Stomach (tissue), 19 donors: ENCODE results near the gene FBXO11. TPM values are rescaled to one million over a fixed set of nuclear protein-coding genes. Genes with fewer than 3 reads are reported as not detected.

Experiments used
- DNase-seq, 2 donors: peaks; one replicate each; pipeline versions ENCODE4 v3.0.0 to v3.0.0-alpha.2; 2013 to 2019
- H3K27ac ChIP-seq, 5 donors: fragments of 200-600 bp in 4 of 5; sonication (generic) in 4 of 5; one replicate each; pipeline ENCODE4 v1.5.1; 2013 to 2019; ENCODE audit warnings: mild to moderate bottlenecking in 1 of 5, moderate library complexity in 1 of 5
- H3K27me3 ChIP-seq, 3 donors: fragments of 200-600 bp; sonication (generic); one replicate each; pipeline ENCODE4 v1.5.1; 2017 to 2019; ENCODE audit warnings: mixed run types in 1 of 3
- H3K36me3 ChIP-seq, 4 donors: fragments of 200-600 bp; sonication (generic); 1 replicate in 3 of 4; 2 replicates in 1 of 4; pipeline ENCODE4 v1.5.1; 2016 to 2019
- H3K4me1 ChIP-seq, 4 donors: fragments of 200-600 bp; sonication (generic); one replicate each; pipeline ENCODE4 v1.5.1; 2016 to 2019
- H3K4me3 ChIP-seq, 4 donors: fragments of 200-600 bp; sonication (generic) in 3 of 4; one replicate each; pipeline ENCODE4 v1.5.1; 2016 to 2019; ENCODE audit warnings: mild to moderate bottlenecking in 1 of 4
- H3K9me3 ChIP-seq, 4 donors: fragments of 200-600 bp; sonication (generic); one replicate each; pipeline ENCODE4 v1.5.1; 2016 to 2019
- CTCF ChIP-seq, 7 experiments: fragments of 450-650 bp in 4 of 7; fragments of 200-600 bp in 3 of 7; sonication (generic) in 3 of 7; IDR thresholded peaks; one replicate each; pipeline ENCODE4 v1.5.1; 2016 to 2019; ENCODE audit warnings: antibody characterized with exemption in 7 of 7, control low read depth in 2 of 7, mild to moderate bottlenecking in 1 of 7
- EP300 ChIP-seq: sonication (generic); formaldehyde crosslinking; IDR thresholded peaks from one replicate; pipeline ENCODE4 v1.6.1; 2017; ENCODE audit warnings: antibody characterized with exemption
- POLR2A ChIP-seq, 4 donors: fragments of 450-650 bp; IDR thresholded peaks; one replicate each; pipeline ENCODE4 v1.6.1; 2016; ENCODE audit warnings: antibody characterized with exemption in 4 of 4, control low read depth in 2 of 4, mild to moderate bottlenecking in 1 of 4, moderate library complexity in 1 of 4
- POLR2AphosphoS5 ChIP-seq, 3 donors: sonication (generic); formaldehyde crosslinking; IDR thresholded peaks; one replicate each; pipeline ENCODE4 v1.6.1; 2016; ENCODE audit warnings: antibody characterized with exemption in 3 of 3
- WGBS, 5 donors: extraction: QIAGEN DNeasy Blood & Tissue Kit in 3 of 5; methylation state at CpG; one replicate each; pipeline versions ENCODE4 v1.1.5 to v1.1.7; 2013 to 2018; 5-methylcytosine and 5-hydroxymethylcytosine counted together
- intact Hi-C: fragments of 100-400 bp; cut with DNase I; formaldehyde crosslinking; loops from one replicate; pipeline ENCODE4 v1.15.1; 2023; ENCODE audit warnings: low total_unique reads
- long read RNA-seq, 10 donors: transcript quantifications; one replicate each; lab custom pipeline, GENCODE V29; 2026
- polyA plus RNA-seq, 3 donors: library from polyadenylated mRNA; stranded (reverse); fragments of 200-250 nt; gene quantifications; one replicate each; pipeline ENCODE4 v1.2.3, GENCODE V29; 2013
- total RNA-seq, 5 donors: library from RNA; depleted of rRNA; stranded (reverse); fragments of >200 nt; gene quantifications; one replicate each; pipeline versions ENCODE4 v1.1.0 to v1.2.3, GENCODE V29; 2014 to 2016
- donor health status: healthy with polysubstance abuse.
- donor health status: Bipolar disorder and iron deficiency.
- donor health status: healthy.

The FBXO11 gene
- total RNA-seq (100 to 1,000 TPM in 1 of 5 donors, 10 to 100 TPM in 3, 1 to 10 TPM in 1; 7.6 to 120 (median 69.0) TPM), polyA plus RNA-seq (10 to 100 TPM; 12.7 to 18.5 (median 16.3) TPM)
- long read RNA-seq, donor 1, partial matches to known transcripts = 0 of 1 reads
- long read RNA-seq, donor 1, other reads (novel, unspliced or antisense) = 0 of 1 reads
- long read RNA-seq, donor 2, full-length matches to known transcripts = 1 of 1 reads
- long read RNA-seq, donor 2, partial matches to known transcripts = 0 of 1 reads
- long read RNA-seq, donor 2, other reads (novel, unspliced or antisense) = 0 of 1 reads
- long read RNA-seq, donor 3, full-length matches to known transcripts = 3 of 3 reads
- long read RNA-seq, donor 3, partial matches to known transcripts = 0 of 3 reads
- long read RNA-seq, donor 3, other reads (novel, unspliced or antisense) = 0 of 3 reads
- long read RNA-seq, donor 4, partial matches to known transcripts = 6 of 6 reads
- long read RNA-seq, donor 4, other reads (novel, unspliced or antisense) = 0 of 6 reads
- long read RNA-seq, donor 5, full-length matches to known transcripts = 1 of 1 reads
- long read RNA-seq, donor 5, partial matches to known transcripts = 0 of 1 reads
- long read RNA-seq, donor 5, other reads (novel, unspliced or antisense) = 0 of 1 reads
- long read RNA-seq, donor 6 = 0 reads
- long read RNA-seq, donor 7 = 0 reads
- long read RNA-seq, donor 8 = 0 reads
- long read RNA-seq, donor 9, full-length matches to known transcripts = 1 of 1 reads
- long read RNA-seq, donor 9, partial matches to known transcripts = 0 of 1 reads
- long read RNA-seq, donor 9, other reads (novel, unspliced or antisense) = 0 of 1 reads
- long read RNA-seq, donor 10, full-length matches to known transcripts = 5 of 5 reads
- long read RNA-seq, donor 10, partial matches to known transcripts = 0 of 5 reads
- long read RNA-seq, donor 10, other reads (novel, unspliced or antisense) = 0 of 5 reads

GRCh38 chr2:47906157-47907038 lies at the start of gene FBXO11:
Gene FBXO11, minus strand, starts transcription at chr2:47906498. Its CDS starts 778 bp downstream, at chr2:47905720.
- H3K27ac ChIP-seq = peak within 1 kb of the TSS; percentile 95 to 100 (median 100)
- H3K4me3 ChIP-seq = peak within 1 kb of the TSS; percentile 65 to 93 (median 86)
- intact Hi-C loops = no loop called here
- H3K4me1 ChIP-seq = peaks cover 16 to 37% (median 29%) of the 10 kb centered on the region in 4 donors
- DNase-seq = peak; percentile 92 to 99
- no peaks in the 10 kb centered on the region for H3K9me3 ChIP-seq
- TF ChIP-seq POLR2A (IDR thresholded peaks at IDR 0.05) (peak in 2 of 4 donors; percentile 67 to 79), CTCF (IDR thresholded peaks at IDR 0.05) (peak in 3 of 7 experiments; percentile 31 to 44 (median 41)), EP300 (no peak), POLR2AphosphoS5 (IDR thresholded peaks at IDR 0.05) (peak; percentile 80 to 93 (median 91))
- no peaks in the 10 kb centered on the region for H3K27me3 ChIP-seq
- H3K36me3 ChIP-seq = no peaks in the 10 kb centered on the region
- WGBS, 5 donors = 0 to 1% (median 0%) methylated on average over 28 to 51 of the region's 54 CpGs

DNA sequence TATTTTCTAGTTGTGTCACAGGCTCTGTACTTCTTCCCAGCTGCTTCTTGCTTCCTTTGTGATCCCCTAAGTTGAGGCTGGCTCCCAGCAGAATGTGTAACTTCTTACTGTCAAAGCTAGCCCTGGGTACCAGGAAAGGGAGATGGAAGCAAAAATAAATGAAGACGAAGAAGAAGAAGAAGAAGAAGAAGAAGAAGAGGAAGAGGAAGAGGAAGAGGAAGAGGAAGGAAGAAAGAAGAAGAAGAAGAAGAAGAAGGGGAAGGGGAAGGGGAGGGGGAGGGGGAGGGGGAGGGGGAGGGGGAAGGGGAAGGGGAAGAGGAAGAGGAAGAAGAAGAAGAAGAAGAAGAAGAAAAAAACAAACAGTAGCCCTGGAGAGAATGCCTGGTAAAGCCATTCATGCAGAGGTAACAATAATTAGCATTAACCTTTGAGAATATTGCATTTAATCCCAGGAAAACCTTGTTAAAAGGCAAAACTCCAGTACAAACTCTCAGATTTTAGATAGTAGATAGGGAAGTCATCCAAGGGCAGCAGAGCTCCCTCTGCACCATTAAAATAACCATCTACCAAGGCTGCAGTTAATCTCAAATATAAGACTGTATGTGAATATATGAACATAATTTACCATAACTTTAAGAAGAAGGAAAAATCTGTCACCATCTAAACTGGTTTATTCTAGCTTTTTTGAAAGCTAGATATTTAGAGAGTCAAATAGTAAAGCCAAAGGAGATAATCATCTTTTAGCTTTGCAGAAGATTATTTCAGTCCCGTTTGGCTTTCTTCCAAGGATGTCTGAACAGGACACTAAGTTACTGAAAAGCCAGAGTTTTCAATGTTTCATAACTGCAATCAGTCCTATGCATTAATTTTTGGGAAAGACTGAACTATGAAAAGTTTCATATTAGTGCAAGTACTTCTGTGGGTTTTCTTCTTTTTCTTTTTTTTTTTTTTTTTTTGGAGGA lies 44.3 kb upstream of the FBXO11 start:
- no peaks in the 10 kb centered on the region for H3K36me3 ChIP-seq
- WGBS, 5 donors = 33 to 60% (median 47%) methylated on average over 1 to 2 of the region's 2 CpGs
- no peak overlapping the region for H3K4me3 ChIP-seq
- intact Hi-C loops = no loop called here
- no peaks in the 10 kb centered on the region for H3K9me3 ChIP-seq
- H3K27ac ChIP-seq = no peak overlapping the region
- no peaks in the 10 kb centered on the region for H3K4me1 ChIP-seq
- TF ChIP-seq POLR2A (IDR thresholded peaks at IDR 0.05) (no peak), CTCF (IDR thresholded peaks at IDR 0.05) (no peak), EP300 (no peak), POLR2AphosphoS5 (IDR thresholded peaks at IDR 0.05) (no peak)
- H3K27me3 ChIP-seq = no peaks in the 10 kb centered on the region
- DNase-seq = peak in 1 of 2 donors; percentile 16

DNA sequence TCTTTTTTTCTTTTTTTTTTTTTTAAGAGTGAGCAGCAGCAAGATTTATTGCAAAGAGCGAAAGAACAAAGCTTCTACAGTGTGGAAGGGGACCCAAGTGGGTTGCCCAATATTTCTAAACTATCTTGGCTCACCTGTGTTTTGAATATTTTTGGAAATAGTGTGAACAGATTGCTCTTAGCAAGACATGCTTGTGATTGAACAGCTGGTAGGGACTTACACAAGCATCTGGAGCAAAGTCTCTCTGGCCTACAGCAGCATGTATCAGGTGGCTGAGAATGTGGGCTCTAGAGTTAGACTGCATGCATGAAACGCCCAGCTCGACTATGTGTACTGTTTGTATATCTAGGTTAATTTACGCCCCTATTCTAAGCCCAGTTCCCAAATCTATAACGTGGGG lies 40.3 kb upstream of the FBXO11 start:
- Histone ChIP-seq H3K4me1 (no peaks in the 10 kb centered on the region), H3K27ac (no peak overlapping the region), H3K9me3 (no peaks in the 10 kb centered on the region), H3K36me3 (no peaks in the 10 kb centered on the region), H3K4me3 (no peak overlapping the region), H3K27me3 (no peaks in the 10 kb centered on the region)
- intact Hi-C loops = no loop called here
- WGBS, 5 donors = 70 to 79% (median 72%) methylated on average over 5 of the region's 5 CpGs
- TF ChIP-seq CTCF (IDR thresholded peaks at IDR 0.05) (no peak), POLR2AphosphoS5 (IDR thresholded peaks at IDR 0.05) (no peak)
- no peak for DNase-seq
